ENCODE results near the gene KRT3. TPM values are rescaled to one million over a fixed set of nuclear protein-coding genes. Genes with fewer than 3 reads are reported as not detected.

The KRT3 gene
- total RNA-seq, 4 donors from 2014 or later = not detected

- DNase-seq (ENCODE audit: extremely low spot score) = no peak
- peaks cover 0 to 8% (median 4%) of the 10 kb centered on the region in 4 donors for H3K4me1 ChIP-seq
- no peak overlapping the region for H3K4me3 ChIP-seq
- H3K9me3 ChIP-seq = no peaks in the 10 kb centered on the region
- no peak for TF ChIP-seq POLR2A (IDR thresholded peaks at IDR 0.05; ENCODE audit: low read depth)
- TF ChIP-seq EP300 (IDR thresholded peaks at IDR 0.05) = no peak
- 89% methylated on average over 5 of the region's 5 CpGs for WGBS
- H3K27ac ChIP-seq (replicated peaks in 1 of 4) = no peak overlapping the region
- H3K36me3 ChIP-seq = no peaks in the 10 kb centered on the region
- peaks cover 0 to 7% (median 0%) of the 10 kb centered on the region in 4 donors for H3K27me3 ChIP-seq
- intact Hi-C loops (cut with DNase I) = no loop called here
Observed at GRCh38 chr12:52824741-52825410, 29.0 kb upstream of the KRT3 start.

- H3K27ac ChIP-seq (replicated peaks in 1 of 4) = no peak overlapping the region
- H3K36me3 ChIP-seq = no peaks in the 10 kb centered on the region
- no peak for DNase-seq (ENCODE audit: extremely low spot score)
- H3K9me3 ChIP-seq = no peaks in the 10 kb centered on the region
- TF ChIP-seq POLR2AphosphoS5 (IDR thresholded peaks at IDR 0.05) (no peak), EP300 (IDR thresholded peaks at IDR 0.05) (no peak), POLR2A (IDR thresholded peaks at IDR 0.05; ENCODE audit: low read depth) (no peak)
- TF ChIP-seq, protein P1, sequence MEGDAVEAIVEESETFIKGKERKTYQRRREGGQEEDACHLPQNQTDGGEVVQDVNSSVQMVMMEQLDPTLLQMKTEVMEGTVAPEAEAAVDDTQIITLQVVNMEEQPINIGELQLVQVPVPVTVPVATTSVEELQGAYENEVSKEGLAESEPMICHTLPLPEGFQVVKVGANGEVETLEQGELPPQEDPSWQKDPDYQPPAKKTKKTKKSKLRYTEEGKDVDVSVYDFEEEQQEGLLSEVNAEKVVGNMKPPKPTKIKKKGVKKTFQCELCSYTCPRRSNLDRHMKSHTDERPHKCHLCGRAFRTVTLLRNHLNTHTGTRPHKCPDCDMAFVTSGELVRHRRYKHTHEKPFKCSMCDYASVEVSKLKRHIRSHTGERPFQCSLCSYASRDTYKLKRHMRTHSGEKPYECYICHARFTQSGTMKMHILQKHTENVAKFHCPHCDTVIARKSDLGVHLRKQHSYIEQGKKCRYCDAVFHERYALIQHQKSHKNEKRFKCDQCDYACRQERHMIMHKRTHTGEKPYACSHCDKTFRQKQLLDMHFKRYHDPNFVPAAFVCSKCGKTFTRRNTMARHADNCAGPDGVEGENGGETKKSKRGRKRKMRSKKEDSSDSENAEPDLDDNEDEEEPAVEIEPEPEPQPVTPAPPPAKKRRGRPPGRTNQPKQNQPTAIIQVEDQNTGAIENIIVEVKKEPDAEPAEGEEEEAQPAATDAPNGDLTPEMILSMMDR (IDR thresholded peaks at IDR 0.05) = no peak
- 77% methylated on average over 2 of the region's 15 CpGs for WGBS
- peaks cover 0 to 15% (median 0%) of the 10 kb centered on the region in 4 donors for H3K27me3 ChIP-seq
- peaks cover 0 to 8% (median 4%) of the 10 kb centered on the region in 4 donors for H3K4me1 ChIP-seq
- intact Hi-C loops (cut with DNase I) = no loop called here
- H3K4me3 ChIP-seq = no peak overlapping the region
Observed at GRCh38 chr12:52823761-52824450, 28.0 kb upstream of the KRT3 start.

DNA sequence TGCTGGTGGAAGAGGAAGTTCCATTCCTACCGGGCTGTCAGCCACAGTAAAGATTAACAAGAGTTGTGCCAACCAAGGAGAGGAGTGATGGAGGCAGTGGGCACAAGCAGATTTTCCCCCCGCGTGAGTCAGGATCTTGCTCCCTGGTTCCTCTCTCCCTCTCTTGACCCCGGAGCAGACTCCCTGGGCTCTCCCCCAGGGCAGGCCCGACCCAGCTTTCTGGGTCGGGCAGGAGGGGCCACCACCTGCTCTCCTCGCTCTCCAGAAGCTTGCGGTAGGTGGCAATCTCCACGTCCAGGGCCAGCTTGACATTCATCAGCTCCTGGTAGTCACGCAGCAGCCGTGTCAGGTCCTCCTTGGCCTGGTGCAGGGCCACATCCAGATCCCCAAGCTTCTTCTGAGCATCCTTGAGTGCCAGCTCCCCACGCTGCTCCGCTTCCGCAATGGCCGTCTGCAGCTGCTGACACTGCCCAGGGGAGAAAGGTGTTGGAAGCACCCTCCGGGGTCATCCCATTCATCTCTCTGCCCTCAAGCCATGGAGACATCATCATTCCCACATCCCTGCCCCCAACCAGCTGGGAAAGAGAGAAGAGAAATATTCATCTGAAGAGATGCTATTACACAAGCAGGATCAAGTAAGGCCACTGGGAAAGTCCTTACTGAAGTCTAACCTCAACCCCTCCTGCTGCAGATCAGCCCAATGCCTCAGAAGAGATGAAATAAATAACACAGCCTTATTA is 27.0 kb upstream of the KRT3 start:
- no peak for DNase-seq (ENCODE audit: extremely low spot score)
- TF ChIP-seq POLR2AphosphoS5 (IDR thresholded peaks at IDR 0.05) (no peak), EP300 (IDR thresholded peaks at IDR 0.05) (no peak), POLR2A (IDR thresholded peaks at IDR 0.05; ENCODE audit: low read depth) (no peak)
- TF ChIP-seq, protein P1 (IDR thresholded peaks at IDR 0.05) = no peak
- peaks cover 0 to 8% (median 4%) of the 10 kb centered on the region in 4 donors for H3K4me1 ChIP-seq
- H3K4me3 ChIP-seq = no peak overlapping the region
- 80% methylated on average over 8 of the region's 16 CpGs for WGBS
- H3K36me3 ChIP-seq = no peaks in the 10 kb centered on the region
- intact Hi-C loops (cut with DNase I) = no loop called here
- H3K9me3 ChIP-seq = no peaks in the 10 kb centered on the region
- H3K27ac ChIP-seq (replicated peaks in 1 of 4) = no peak overlapping the region
- H3K27me3 ChIP-seq = peaks cover 0 to 20% (median 0%) of the 10 kb centered on the region in 4 donors

GRCh38 chr12:52821826-52822660 is 26.1 kb upstream of the KRT3 start:
- DNase-seq (ENCODE audit: extremely low spot score) = no peak
- no peak overlapping the region for H3K4me3 ChIP-seq
- no peak overlapping the region for H3K27ac ChIP-seq (replicated peaks in 1 of 4)
- 74% methylated on average over 7 of the region's 10 CpGs for WGBS
- intact Hi-C loops (cut with DNase I) = no loop called here
- H3K36me3 ChIP-seq = no peaks in the 10 kb centered on the region
- H3K9me3 ChIP-seq = no peaks in the 10 kb centered on the region
- peaks cover 0 to 8% (median 4%) of the 10 kb centered on the region in 4 donors for H3K4me1 ChIP-seq
- TF ChIP-seq POLR2A (IDR thresholded peaks at IDR 0.05; ENCODE audit: low read depth) = no peak
- TF ChIP-seq, protein P1 (IDR thresholded peaks at IDR 0.05) = no peak
- no peak for TF ChIP-seq POLR2AphosphoS5 (IDR thresholded peaks at IDR 0.05)
- TF ChIP-seq EP300 (IDR thresholded peaks at IDR 0.05) = no peak
- H3K27me3 ChIP-seq = peaks cover 0 to 23% (median 0%) of the 10 kb centered on the region in 4 donors
